ENCODE results near the gene POLG.

The POLG gene

GRCh38 chr15:89325039-89325803 lies 9.4 kb downstream of the POLG start:
- no peak for DNase-seq

GRCh38 chr15:89323825-89324224 lies 10.8 kb downstream of the POLG start:
- DNase-seq: no peak

GRCh38 chr15:89322822-89323221 lies 11.8 kb downstream of the POLG start:
- no peak for DNase-seq

- DNase-seq: no peak
Observed at GRCh38 chr15:89321521-89322410, 12.9 kb downstream of the POLG start.

- DNase-seq: no peak
Observed at GRCh38 chr15:89320200-89320599, 14.4 kb downstream of the POLG start.

- DNase-seq: no peak
Observed at GRCh38 chr15:89319678-89320077, 14.9 kb downstream of the POLG start.

GRCh38 chr15:89317186-89317720 lies 17.4 kb downstream of the POLG start:
- DNase-seq: no peak

GRCh38 chr15:89316504-89316903 lies 18.1 kb downstream of the POLG start:
- DNase-seq: no peak

GRCh38 chr15:89315375-89315929 lies 19.2 kb downstream of the POLG start:
- DNase-seq: no peak

GRCh38 chr15:89309993-89310392 lies 24.6 kb downstream of the POLG start:
- DNase-seq: no peak

GRCh38 chr15:89308236-89308635 lies 26.4 kb downstream of the POLG start:
- DNase-seq: no peak

GRCh38 chr15:89307791-89308190 lies 26.8 kb downstream of the POLG start:
- DNase-seq: no peak

GRCh38 chr15:89307046-89307587 lies 27.5 kb downstream of the POLG start:
- no peak for DNase-seq

GRCh38 chr15:89305395-89305794 lies 29.2 kb downstream of the POLG start:
- no peak for DNase-seq

GRCh38 chr15:89303986-89304385 lies 30.6 kb downstream of the POLG start:
- no peak for DNase-seq

- DNase-seq: no peak
Observed at GRCh38 chr15:89301304-89302089, 33.1 kb downstream of the POLG start.

- no peak for DNase-seq
Observed at GRCh38 chr15:89299896-89300295, 34.7 kb downstream of the POLG start.

- DNase-seq: no peak
Observed at GRCh38 chr15:89293012-89293411, 41.6 kb downstream of the POLG start.

- DNase-seq: no peak
Observed at GRCh38 chr15:89291934-89292438, 42.6 kb downstream of the POLG start.

- no peak for DNase-seq
Observed at GRCh38 chr15:89283201-89283600, 51.4 kb downstream of the POLG start.

- DNase-seq: no peak
Observed at GRCh38 chr15:89282631-89283030, 52.0 kb downstream of the POLG start.

- no peak for DNase-seq
Observed at GRCh38 chr15:89278307-89278706, 56.3 kb downstream of the POLG start.

Data from NCI-H1436 treated with DMSO at 0.1 percent for 48 hours (cell line).